ENCODE results near the gene IZUMO3. TPM values are rescaled to one million over a fixed set of nuclear protein-coding genes. Genes with fewer than 3 reads are reported as not detected.

The IZUMO3 gene
- total RNA-seq, 4 donors from 2014 or later, result not detected

DNA sequence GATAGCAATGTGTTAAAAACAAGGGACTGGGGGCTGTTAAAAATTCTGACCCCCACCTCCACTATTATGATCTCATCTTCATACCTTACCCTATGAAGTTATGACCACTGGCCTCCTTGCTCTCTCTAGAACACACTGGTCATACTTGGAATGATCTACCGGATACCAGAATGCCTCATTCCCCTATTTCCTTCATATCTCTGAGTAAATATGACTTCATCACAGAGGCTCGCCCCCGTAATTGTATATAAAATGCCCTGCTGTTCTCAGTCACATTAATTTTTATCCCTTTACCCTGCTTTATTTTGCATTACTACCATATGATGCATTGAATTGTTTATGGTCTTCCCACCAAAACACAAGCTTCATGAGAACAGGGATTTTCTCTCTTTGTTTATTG, 29.2 kb downstream of the IZUMO3 start:
- H3K9me3 ChIP-seq, result no peaks in the 10 kb centered on the region
- no peaks in the 10 kb centered on the region for H3K36me3 ChIP-seq
- no peak overlapping the region for H3K4me3 ChIP-seq
- no peak for DNase-seq
- no peak overlapping the region for H3K27ac ChIP-seq
- H3K4me1 ChIP-seq, result no peaks in the 10 kb centered on the region
- TF ChIP-seq, protein P1, sequence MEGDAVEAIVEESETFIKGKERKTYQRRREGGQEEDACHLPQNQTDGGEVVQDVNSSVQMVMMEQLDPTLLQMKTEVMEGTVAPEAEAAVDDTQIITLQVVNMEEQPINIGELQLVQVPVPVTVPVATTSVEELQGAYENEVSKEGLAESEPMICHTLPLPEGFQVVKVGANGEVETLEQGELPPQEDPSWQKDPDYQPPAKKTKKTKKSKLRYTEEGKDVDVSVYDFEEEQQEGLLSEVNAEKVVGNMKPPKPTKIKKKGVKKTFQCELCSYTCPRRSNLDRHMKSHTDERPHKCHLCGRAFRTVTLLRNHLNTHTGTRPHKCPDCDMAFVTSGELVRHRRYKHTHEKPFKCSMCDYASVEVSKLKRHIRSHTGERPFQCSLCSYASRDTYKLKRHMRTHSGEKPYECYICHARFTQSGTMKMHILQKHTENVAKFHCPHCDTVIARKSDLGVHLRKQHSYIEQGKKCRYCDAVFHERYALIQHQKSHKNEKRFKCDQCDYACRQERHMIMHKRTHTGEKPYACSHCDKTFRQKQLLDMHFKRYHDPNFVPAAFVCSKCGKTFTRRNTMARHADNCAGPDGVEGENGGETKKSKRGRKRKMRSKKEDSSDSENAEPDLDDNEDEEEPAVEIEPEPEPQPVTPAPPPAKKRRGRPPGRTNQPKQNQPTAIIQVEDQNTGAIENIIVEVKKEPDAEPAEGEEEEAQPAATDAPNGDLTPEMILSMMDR (IDR thresholded peaks at IDR 0.05), result no peak
- TF ChIP-seq POLR2A (IDR thresholded peaks at IDR 0.05), result no peak
- H3K27me3 ChIP-seq, result no peaks in the 10 kb centered on the region

DNA sequence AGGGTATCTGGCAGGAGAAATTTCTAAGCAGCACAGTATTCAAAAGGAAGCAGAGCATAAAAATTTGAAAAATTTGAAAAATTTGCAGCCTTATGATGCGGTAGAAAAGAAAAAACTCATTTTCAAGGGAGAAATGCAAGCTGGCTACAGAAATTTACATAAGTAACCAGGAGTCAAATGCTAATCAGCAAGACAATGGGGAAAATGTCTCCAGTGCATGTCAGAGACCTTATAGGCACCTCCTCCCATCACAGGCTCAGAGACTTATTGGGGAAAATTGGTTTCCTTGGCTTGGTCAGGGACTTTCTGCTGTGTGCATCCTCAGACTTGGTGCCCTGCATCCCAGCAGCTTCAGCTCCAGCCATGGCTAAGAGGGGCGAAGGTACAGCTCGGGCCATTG, 35.8 kb downstream of the IZUMO3 start:
- Histone ChIP-seq H3K36me3 (no peaks in the 10 kb centered on the region), H3K4me3 (no peak overlapping the region), H3K4me1 (no peaks in the 10 kb centered on the region), H3K27ac (no peak overlapping the region), H3K27me3 (no peaks in the 10 kb centered on the region), H3K9me3 (peaks cover 0 to 3% (median 0%) of the 10 kb centered on the region in 4 donors)
- no peak for TF ChIP-seq POLR2A (IDR thresholded peaks at IDR 0.05)
- TF ChIP-seq, protein P1 (IDR thresholded peaks at IDR 0.05), result no peak
- DNase-seq, result no peak

DNA sequence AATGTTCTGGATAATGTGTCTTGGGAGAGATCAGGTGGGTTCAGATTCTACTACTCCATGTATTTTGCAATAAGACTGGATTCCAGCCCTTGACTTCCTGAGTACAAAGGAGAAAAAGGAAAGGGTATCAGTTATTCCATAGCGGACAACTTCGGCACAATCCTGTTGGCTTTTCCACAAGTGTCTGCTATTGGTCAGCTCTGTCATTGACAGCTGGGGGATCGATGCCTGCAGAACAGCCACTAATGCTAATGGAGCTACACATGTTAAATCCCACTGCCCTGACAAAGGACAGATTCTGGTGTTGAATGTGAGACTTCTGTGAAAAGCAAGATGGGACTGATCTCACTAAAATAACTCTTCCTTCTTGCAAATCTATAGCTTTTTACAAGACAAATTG, 41.2 kb downstream of the IZUMO3 start:
- Histone ChIP-seq H3K4me1 (no peaks in the 10 kb centered on the region), H3K27ac (no peak overlapping the region), H3K4me3 (no peak overlapping the region), H3K9me3 (no peaks in the 10 kb centered on the region), H3K36me3 (no peaks in the 10 kb centered on the region), H3K27me3 (no peaks in the 10 kb centered on the region)
- TF ChIP-seq, protein P1 (IDR thresholded peaks at IDR 0.05), result no peak
- no peak for TF ChIP-seq POLR2A (IDR thresholded peaks at IDR 0.05)
- no peak for DNase-seq

DNA sequence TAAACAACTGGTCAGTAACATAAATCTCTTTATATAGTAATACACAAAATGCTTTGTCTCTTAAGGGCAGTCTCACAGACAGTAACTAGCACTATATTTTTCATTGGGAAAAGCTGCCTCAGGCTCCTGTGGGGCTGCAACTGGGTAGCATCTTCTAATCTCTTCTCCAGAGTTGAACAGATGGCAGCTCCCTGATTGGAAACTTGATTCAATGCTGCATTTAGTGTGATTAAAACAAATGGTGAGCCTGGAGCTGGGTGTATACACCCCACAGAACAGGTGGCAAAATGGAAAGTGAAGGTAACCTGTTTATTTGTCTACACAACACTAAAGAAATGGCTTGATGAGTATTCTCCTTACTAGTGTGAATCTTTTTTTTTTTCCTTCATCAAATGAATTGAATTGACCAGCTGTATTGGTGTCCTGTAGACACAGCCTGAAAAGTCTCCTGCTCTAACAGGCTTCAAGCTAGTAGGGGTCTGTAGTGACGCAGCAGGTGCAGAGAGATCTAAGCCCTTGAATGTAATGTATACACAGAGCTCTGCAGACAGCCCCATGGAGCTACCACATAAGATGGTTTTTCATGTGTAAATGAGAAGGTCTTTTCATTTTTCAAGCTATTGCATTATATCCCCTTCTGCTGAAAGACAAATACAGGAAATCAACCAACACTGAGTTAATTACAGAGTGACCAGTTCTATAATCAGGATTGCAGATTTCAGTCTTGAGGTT, 43.3 kb downstream of the IZUMO3 start:
- TF ChIP-seq POLR2A (IDR thresholded peaks at IDR 0.05), result no peak
- TF ChIP-seq, protein P1 (IDR thresholded peaks at IDR 0.05), result no peak
- H3K9me3 ChIP-seq, result no peaks in the 10 kb centered on the region
- no peaks in the 10 kb centered on the region for H3K36me3 ChIP-seq

DNA sequence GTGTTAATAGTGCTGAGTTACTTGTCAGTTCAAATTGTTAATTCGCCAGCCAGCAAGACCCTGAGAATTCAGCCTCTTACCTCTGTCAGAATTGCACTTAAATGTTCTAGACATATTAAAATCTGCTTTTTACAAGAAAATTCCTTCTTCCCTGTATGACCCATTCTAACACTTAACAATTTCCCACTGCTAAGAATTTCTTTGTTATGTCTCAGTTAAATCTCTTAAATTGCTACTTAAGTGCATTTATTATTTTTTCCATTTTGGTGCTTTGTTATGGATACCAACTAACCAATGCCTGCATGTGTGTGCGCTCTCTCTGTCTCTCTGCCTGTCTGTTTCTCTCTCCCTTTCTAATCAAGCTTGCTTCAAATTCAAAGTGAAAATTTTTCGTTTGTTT, 44.9 kb downstream of the IZUMO3 start:
- H3K4me1 ChIP-seq, result no peaks in the 10 kb centered on the region
- H3K36me3 ChIP-seq, result no peaks in the 10 kb centered on the region
- no peaks in the 10 kb centered on the region for H3K9me3 ChIP-seq
- TF ChIP-seq, protein P1 (IDR thresholded peaks at IDR 0.05), result no peak
- TF ChIP-seq POLR2A (IDR thresholded peaks at IDR 0.05), result no peak
- H3K27me3 ChIP-seq, result no peaks in the 10 kb centered on the region
- DNase-seq, result no peak
- no peak overlapping the region for H3K4me3 ChIP-seq
- H3K27ac ChIP-seq, result no peak overlapping the region

More for the DNA sequence above, 43.3 kb downstream of the IZUMO3 start:
- DNase-seq, result no peak
- Histone ChIP-seq H3K27me3 (no peaks in the 10 kb centered on the region), H3K4me3 (no peak overlapping the region), H3K4me1 (no peaks in the 10 kb centered on the region), H3K27ac (no peak overlapping the region)
